ENCODE results near the gene KLC4.

Gene KLC4

DNA sequence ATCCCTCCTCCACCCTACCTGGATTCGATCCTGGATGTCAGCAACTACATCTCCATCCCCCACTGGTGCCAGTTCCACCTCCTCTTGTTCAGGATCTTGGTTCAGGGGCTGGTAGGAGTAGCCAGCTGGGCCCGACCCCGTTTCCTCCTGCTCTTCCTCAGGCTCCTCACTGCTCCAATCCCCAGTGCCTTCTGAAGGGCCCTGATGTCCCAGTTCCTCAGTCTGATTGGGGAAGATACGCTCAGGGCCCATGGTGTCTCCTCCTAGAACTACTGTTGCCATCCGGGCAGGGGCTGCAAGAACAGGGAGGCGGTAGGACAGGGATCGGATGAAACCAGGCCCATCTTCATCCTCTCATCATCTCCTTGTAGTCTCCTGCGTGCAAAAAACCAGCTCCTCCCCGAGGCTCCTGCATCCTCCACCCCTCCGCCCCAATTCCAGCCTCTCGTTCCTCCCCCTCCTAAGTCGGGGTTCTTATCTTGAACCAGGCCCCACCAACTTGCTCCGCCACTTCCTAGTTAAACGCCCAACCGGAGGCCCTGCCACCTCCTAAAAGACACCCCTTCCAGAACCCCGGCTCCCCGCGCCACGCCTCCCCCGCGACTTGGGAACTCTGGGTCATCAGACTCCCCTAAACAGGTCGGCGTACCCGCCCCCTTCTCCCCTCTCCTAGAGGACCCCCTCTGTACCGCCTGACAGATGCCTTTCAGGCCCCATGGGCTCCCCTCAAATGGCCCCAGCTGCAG is 46.2 kb upstream of the KLC4 start:
- peak overlapping the region; percentile 87 for H3K4me2 ChIP-seq (ENCODE audit: low read length)
- TF ChIP-seq CTCF (IDR thresholded peaks at IDR 0.05; ENCODE audit: low read length): no peak
- no peak for TF ChIP-seq EZH2 (IDR thresholded peaks at IDR 0.05; ENCODE audit: borderline replicate concordance, low read length)
- H3K9me2 ChIP-seq (ENCODE audit: low read depth, low read length): no peaks in the 10 kb centered on the region
- peak overlapping the region; percentile 29 for H3K27ac ChIP-seq (ENCODE audit: low read depth, low read length, poor library complexity, severe bottlenecking)
- peak overlapping the region; percentile 75 for H3K4me3 ChIP-seq (ENCODE audit: low read depth, low read length, poor library complexity, severe bottlenecking)
- H3K9me3 ChIP-seq (ENCODE audit: low read length): no peaks in the 10 kb centered on the region
- H3K9ac ChIP-seq (ENCODE audit: low read length): peak overlapping the region; percentile 89
- H2AFZ ChIP-seq (ENCODE audit: low read length): no peak overlapping the region
- H3F3A ChIP-seq (ENCODE audit: insufficient read depth, low read length): no peaks in the 10 kb centered on the region
- peaks cover 53% of the 10 kb centered on the region for H3K36me3 ChIP-seq (ENCODE audit: insufficient read depth, low read length)
- peaks cover 10% of the 10 kb centered on the region; the same call in 1 of the 2 replicates for H3K79me2 ChIP-seq (ENCODE audit: insufficient read depth, low read length)
- no peaks in the 10 kb centered on the region for H3K27me3 ChIP-seq (ENCODE audit: insufficient read depth, low read length)
- peaks cover 23% of the 10 kb centered on the region for H3K4me1 ChIP-seq (ENCODE audit: insufficient read depth, low read length, severe bottlenecking)
- H4K20me1 ChIP-seq (ENCODE audit: insufficient read depth, low read length): no peaks in the 10 kb centered on the region

GRCh38 chr6:43013843-43014433 is 45.5 kb upstream of the KLC4 start, which contains the start of the genes KLHDC3 and MEA1:
Gene KLHDC3 (plus strand): TSS chr6:43014249. CDS start chr6:43017193, 2,944 bp downstream.
Gene MEA1 (minus strand): TSS chr6:43013946. CDS start chr6:43013813, 133 bp downstream.
- Histone ChIP-seq H3K9me2 (ENCODE audit: low read depth, low read length) (no peaks in the 10 kb centered on the region), H3F3A (ENCODE audit: insufficient read depth, low read length) (no peaks in the 10 kb centered on the region), H3K9ac (ENCODE audit: low read length) (peak within 1 kb of the TSS; percentile 89), H3K27me3 (ENCODE audit: insufficient read depth, low read length) (no peaks in the 10 kb centered on the region), H3K79me2 (ENCODE audit: insufficient read depth, low read length) (peaks cover 10% of the 10 kb centered on the region; the same call in 1 of the 2 replicates), H4K20me1 (ENCODE audit: insufficient read depth, low read length) (no peaks in the 10 kb centered on the region), H3K27ac (ENCODE audit: low read depth, low read length, poor library complexity, severe bottlenecking) (peak within 1 kb of the TSS; percentile 29), H2AFZ (ENCODE audit: low read length) (no peak within 1 kb of the TSS), H3K9me3 (ENCODE audit: low read length) (no peaks in the 10 kb centered on the region), H3K36me3 (ENCODE audit: insufficient read depth, low read length) (peaks cover 53% of the 10 kb centered on the region), H3K4me1 (ENCODE audit: insufficient read depth, low read length, severe bottlenecking) (peaks cover 23% of the 10 kb centered on the region), H3K4me3 (ENCODE audit: low read depth, low read length, poor library complexity, severe bottlenecking) (peak within 1 kb of the TSS; percentile 75), H3K4me2 (ENCODE audit: low read length) (peak within 1 kb of the TSS; percentile 87)
- TF ChIP-seq CTCF (IDR thresholded peaks at IDR 0.05; ENCODE audit: low read length): no peak
- TF ChIP-seq EZH2 (IDR thresholded peaks at IDR 0.05; ENCODE audit: borderline replicate concordance, low read length): no peak

DNA sequence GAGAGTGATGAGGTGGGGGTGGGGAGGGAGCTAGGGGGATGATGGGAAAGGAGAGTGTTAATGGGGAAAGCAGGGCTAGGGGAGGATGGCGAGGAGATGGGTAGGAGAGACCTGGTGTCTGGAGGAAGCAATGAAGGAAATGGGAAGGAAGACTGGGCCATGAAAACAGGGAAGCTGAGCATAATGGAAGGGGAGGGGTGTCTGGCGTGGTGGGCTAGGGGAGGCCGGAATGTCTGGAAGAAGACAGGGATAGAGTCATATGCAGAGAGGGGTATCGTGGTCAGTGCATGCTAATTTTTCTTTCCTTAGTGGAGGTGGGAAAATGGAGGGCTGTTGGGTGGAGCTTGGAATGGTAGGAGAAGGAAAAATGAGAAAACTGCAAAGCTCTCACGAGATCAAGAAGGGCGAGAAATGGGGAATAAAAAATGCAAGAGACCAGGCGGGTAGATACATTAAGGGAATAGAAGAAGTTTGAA is 45.0 kb upstream of the KLC4 start:
- no peaks in the 10 kb centered on the region for H4K20me1 ChIP-seq (ENCODE audit: insufficient read depth, low read length)
- peaks cover 51% of the 10 kb centered on the region for H3K36me3 ChIP-seq (ENCODE audit: insufficient read depth, low read length)
- no peaks in the 10 kb centered on the region for H3K9me3 ChIP-seq (ENCODE audit: low read length)
- H2AFZ ChIP-seq (ENCODE audit: low read length): no peak overlapping the region
- H3K4me1 ChIP-seq (ENCODE audit: insufficient read depth, low read length, severe bottlenecking): peaks cover 23% of the 10 kb centered on the region
- peaks cover 10% of the 10 kb centered on the region; the same call in 1 of the 2 replicates for H3K79me2 ChIP-seq (ENCODE audit: insufficient read depth, low read length)
- H3F3A ChIP-seq (ENCODE audit: insufficient read depth, low read length): no peaks in the 10 kb centered on the region
- H3K27me3 ChIP-seq (ENCODE audit: insufficient read depth, low read length): no peaks in the 10 kb centered on the region
- H3K9ac ChIP-seq (ENCODE audit: low read length): peak overlapping the region; percentile 77
- no peaks in the 10 kb centered on the region for H3K9me2 ChIP-seq (ENCODE audit: low read depth, low read length)
- H3K27ac ChIP-seq (ENCODE audit: low read depth, low read length, poor library complexity, severe bottlenecking): peak overlapping the region; percentile 16
- TF ChIP-seq EZH2 (IDR thresholded peaks at IDR 0.05; ENCODE audit: borderline replicate concordance, low read length) (no peak), CTCF (IDR thresholded peaks at IDR 0.05; ENCODE audit: low read length) (no peak)
- H3K4me2 ChIP-seq (ENCODE audit: low read length): peak overlapping the region; percentile 69
- H3K4me3 ChIP-seq (ENCODE audit: low read depth, low read length, poor library complexity, severe bottlenecking): peak overlapping the region; percentile 75
